T-helper 9 cell (primary cell): ENCODE data around the gene MED15.
"Not testable (repeated sequence)": the region's sequence is repeated elsewhere in the genome, so short reads cannot be mapped to it uniquely, and the experiment has no call there.

Experiments used
- DNase-seq: peaks from one replicate; pipeline ENCODE4 v3.0.0-alpha.2; 2020

Gene MED15

GRCh38 chr22:20484948-20485683 is 22.3 kb upstream of the MED15 start:
- no peak for DNase-seq

DNA sequence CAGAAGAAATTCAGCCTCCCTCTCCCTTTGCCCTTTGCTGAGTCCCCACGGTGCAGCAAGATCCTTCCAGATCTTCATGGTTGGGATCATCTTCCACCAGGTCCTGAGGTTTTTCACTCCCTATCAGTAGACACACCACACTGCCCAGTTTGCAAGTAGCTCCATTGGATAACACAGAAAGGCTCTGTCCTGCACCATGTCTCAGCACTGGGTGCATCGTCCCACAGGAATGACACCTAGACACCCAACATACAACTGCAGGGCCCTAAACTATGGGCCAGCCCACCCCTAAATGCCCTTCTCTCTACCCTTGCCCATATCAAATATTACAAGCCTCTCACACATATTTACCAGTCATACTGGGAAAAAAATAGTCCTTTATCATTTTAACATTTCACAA is 21.2 kb upstream of the MED15 start:
- no peak for DNase-seq

- DNase-seq: no peak
Observed at GRCh38 chr22:20487715-20488114, 19.7 kb upstream of the MED15 start.

- no peak for DNase-seq
Observed at GRCh38 chr22:20488946-20489345, 18.5 kb upstream of the MED15 start.

- no peak for DNase-seq
Observed at GRCh38 chr22:20490183-20490940, 17.0 kb upstream of the MED15 start.

DNA sequence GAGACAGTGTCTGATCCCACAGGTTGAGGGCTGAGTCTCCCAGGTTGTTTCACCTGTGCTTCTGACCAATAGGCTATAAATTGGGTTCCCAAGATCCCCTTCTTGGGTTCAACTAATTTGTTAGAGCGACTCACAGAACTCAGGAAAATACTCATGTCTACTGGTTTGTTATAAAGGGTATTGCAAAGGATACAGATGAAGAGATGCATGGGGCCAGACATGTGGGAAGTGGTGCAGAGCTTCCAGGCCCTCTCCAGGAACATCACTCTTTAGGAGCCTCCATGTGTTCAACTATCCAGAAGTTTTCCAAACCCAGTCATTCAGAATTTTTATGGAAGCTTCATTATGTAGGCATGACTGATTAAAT is 16.5 kb upstream of the MED15 start:
- DNase-seq: no peak

DNA sequence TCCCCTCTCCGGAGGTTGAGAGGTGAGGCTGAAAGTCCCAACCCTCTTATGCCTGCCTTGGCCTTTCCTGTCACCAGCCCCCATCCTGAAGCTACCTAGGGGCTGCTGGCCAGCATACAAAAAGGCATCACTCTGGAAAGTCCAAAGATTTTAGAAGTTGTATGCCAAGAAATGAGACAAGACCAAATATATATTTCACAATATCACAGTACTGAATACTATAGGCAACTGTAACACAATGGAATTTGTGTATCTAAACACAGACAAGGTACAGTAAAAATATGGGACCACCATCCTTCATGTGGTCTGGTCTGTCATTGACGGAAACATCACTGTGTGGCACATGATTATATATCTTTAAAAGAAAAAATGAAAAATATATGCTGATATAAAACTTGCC is 16.1 kb upstream of the MED15 start:
- DNase-seq: no peak

GRCh38 chr22:20494978-20495860 is 12.2 kb upstream of the MED15 start, which contains the start of gene KLHL22:
Gene KLHL22 (minus strand): TSS chr22:20495795. CDS start chr22:20489211, 6,584 bp downstream.
- DNase-seq: peak; percentile 7

GRCh38 chr22:20495861-20496681 is 11.3 kb upstream of the MED15 start:
- peak; percentile 88 for DNase-seq

- no peak for DNase-seq
Observed at GRCh38 chr22:20497426-20497825, 10.0 kb upstream of the MED15 start.

- DNase-seq: no peak
Observed at GRCh38 chr22:20498913-20499312, 8.5 kb upstream of the MED15 start.

GRCh38 chr22:20499769-20500168 is 7.6 kb upstream of the MED15 start:
- no peak for DNase-seq

- no peak for DNase-seq
Observed at GRCh38 chr22:20503816-20504215, 3.6 kb upstream of the MED15 start.

- not testable (repeated sequence) for DNase-seq
Observed at GRCh38 chr22:20504293-20504922, 3.0 kb upstream of the MED15 start.

GRCh38 chr22:20506543-20507252 is 712 bp upstream of the MED15 start:
- DNase-seq: no peak

DNA sequence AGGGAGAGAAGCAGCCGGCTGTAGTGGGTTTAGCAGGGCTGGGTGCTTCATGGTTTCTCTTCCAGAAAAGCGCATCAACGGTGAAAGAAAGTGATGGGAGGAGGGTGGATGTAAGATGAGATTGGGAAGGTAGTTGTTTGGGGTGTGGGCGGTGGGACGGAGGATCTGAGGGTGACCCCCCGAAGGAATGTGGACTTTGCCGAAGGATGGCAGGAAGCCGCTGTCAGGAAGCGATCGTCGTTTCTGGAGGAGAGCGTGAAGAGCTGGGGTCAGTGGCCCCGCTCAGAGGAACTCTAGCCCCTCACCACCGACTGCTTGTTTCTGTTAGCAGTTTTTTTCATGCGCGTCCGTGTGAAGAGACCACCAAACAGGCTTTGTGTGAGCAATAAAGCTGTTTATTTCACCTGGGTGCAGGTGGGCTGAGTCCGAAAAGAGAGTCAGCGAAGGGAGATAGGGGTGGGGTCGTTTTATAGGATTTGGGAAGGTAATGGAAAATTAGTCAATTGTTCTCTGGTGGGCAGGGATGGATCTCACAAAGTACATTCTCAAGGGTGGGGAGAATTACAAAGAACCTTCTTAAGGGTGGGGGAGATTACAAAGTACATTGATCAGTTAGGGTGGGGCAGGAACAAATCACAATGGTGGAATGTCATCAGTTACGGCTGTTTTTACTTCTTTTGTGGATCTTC is 801 bp downstream of the MED15 start:
- DNase-seq: not testable (repeated sequence)

- no peak for DNase-seq
Observed at GRCh38 chr22:20508815-20509271, 1.4 kb downstream of the MED15 start.

GRCh38 chr22:20509344-20510047 is 2.1 kb downstream of the MED15 start:
- peak; percentile 28 for DNase-seq

DNA sequence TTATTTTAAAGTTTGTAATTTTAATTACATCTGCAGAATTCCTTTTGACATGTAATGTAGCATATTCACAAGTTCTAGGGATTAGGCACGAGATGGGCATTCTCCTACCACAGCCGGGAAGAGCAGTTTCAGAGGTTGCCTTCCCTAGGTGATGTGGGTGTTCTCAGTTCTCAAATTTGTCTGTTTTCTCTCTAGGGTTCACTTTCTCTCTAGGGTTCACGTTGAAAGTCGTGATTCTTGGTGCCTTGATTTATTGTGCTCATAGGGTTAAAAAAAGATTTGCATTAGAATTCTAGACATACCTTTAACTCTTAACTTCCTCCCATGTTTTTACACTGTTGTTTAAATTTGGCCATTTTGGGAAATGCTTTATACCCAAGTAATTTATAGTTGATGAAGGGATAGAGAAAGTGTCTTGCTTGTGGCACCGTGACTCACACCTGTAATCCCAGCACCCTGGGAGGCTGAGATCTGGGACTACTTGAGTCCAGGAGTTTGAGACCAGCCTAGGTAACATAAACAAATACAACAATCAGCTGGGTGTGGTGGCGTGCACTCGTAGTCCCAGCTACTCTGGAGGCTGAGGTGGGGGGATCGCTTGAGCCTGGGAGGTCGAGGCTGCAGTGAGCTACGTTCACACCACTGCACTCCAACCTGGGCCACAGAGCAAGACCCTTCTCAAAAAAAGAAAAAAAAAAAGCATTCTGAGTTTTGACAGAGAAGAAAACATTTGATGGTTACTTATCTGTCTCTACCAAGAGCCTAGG is 3.6 kb downstream of the MED15 start:
- DNase-seq: no peak
